Measurements from ENCODE around the gene OVCA2.

- TF ChIP-seq CTCF (IDR thresholded peaks at IDR 0.05; ENCODE audit: low read length) (no peak), EZH2 (IDR thresholded peaks at IDR 0.05; ENCODE audit: borderline replicate concordance, low read length) (no peak)
Observed at GRCh38 chr17:2074919-2075318, 33.1 kb downstream of the OVCA2 start.

Data from OCI-LY1 (cell line).